Measurements from ENCODE around the gene HCN4. TPM values are rescaled to one million over a fixed set of nuclear protein-coding genes. Genes with fewer than 3 reads are reported as not detected.

Gene HCN4
- total and polyA plus RNA-seq, 2 donors (not counting 3 experiments of a cell fraction or from before 2014, with no cell fraction given): 0.01 TPM; not detected in 1

GRCh38 chr15:73328981-73329380 lies 39.8 kb downstream of the HCN4 start:
- BruUV-seq (replicated peaks): no TSS peak
- Histone ChIP-seq H3K9me1 (replicated peaks; ENCODE audit: control insufficient read depth, extremely low read depth, insufficient read depth, low read length) (no peaks in the 10 kb centered on the region), H3K27ac (ENCODE audit: insufficient read depth, low read depth, low read length) (no peak overlapping the region), H3K9me3 (replicated peaks; ENCODE audit: control insufficient read depth, insufficient read depth, low read length) (no peaks in the 10 kb centered on the region), H3K79me2 (ENCODE audit: control insufficient read depth, insufficient read depth, low read length) (no peaks in the 10 kb centered on the region), H2AFZ (ENCODE audit: low read depth, low read length) (no peak overlapping the region), H4K20me1 (replicated peaks; ENCODE audit: control insufficient read depth, extremely low read depth, insufficient read depth, low read length) (no peaks in the 10 kb centered on the region), H3K27me3 (ENCODE audit: control insufficient read depth in 2 of 2, insufficient read depth in 2 of 2, low read length in 2 of 2) (no peaks in the 10 kb centered on the region), H3K4me3 (replicated peaks in 1 of 3; ENCODE audit: insufficient read depth in 1 of 3, low read depth in 1 of 3, low read length in 3 of 3) (no peak overlapping the region), H3K4me1 (ENCODE audit: control insufficient read depth, extremely low read depth, insufficient read depth, low read length) (no peaks in the 10 kb centered on the region), H3K9ac (replicated peaks; ENCODE audit: extremely low read depth, insufficient read depth, low read length) (no peak overlapping the region), H3K4me2 (ENCODE audit: insufficient read depth, low read length) (no peak overlapping the region), H3K36me3 (ENCODE audit: control insufficient read depth in 2 of 2, extremely low read depth in 1 of 2, insufficient read depth in 2 of 2, low read length in 2 of 2) (no peaks in the 10 kb centered on the region)
- ChIA-PET POLR2A (no interaction called here), CTCF (no interaction called here)
- TF ChIP-seq MAX (IDR thresholded peaks at IDR 0.05; ENCODE audit: insufficient read depth, insufficient read length) (no peak), POLR2A (IDR thresholded peaks at IDR 0.05; ENCODE audit: low read depth, low read length) (no peak), MYC (IDR thresholded peaks at IDR 0.05; ENCODE audit: low read depth, low read length) (no peak), POLR2AphosphoS5 (IDR thresholded peaks at IDR 0.05; ENCODE audit: insufficient read depth, low read depth, low read length) (no peak), GATA2 (IDR thresholded peaks at IDR 0.05; ENCODE audit: insufficient read depth, insufficient read length, low read depth, low read length) (no peak), FOS (IDR thresholded peaks at IDR 0.05; ENCODE audit: borderline replicate concordance, insufficient read depth, low read length) (no peak), EZH2 (IDR thresholded peaks at IDR 0.05; ENCODE audit: borderline replicate concordance, low read depth, low read length, severe bottlenecking) (no peak), CTCF (IDR thresholded peaks at IDR 0.05; ENCODE audit: extremely low read depth in 1 of 2, insufficient read depth in 1 of 2, low read depth in 1 of 2, low read length in 2 of 2) (no peak), JUN (IDR thresholded peaks at IDR 0.05; ENCODE audit: borderline replicate concordance, insufficient read depth, insufficient read length, low read depth) (no peak)
- no peak for DNase-seq (ENCODE audit: low read depth, low spot score)
- intact Hi-C loops (cut with micrococcal nuclease) (no loop called here), dilution Hi-C loops (cut with MboI; ENCODE audit: extremely low pct_ligation_motif_present, low sequenced_read_pairs) (no loop called here)
- no peak for FAIRE-seq

Measured in endothelial cell of umbilical vein (primary cell).